CD1c-positive myeloid dendritic cell (primary cell): ENCODE measurements around the gene SPSB1.

Experiments
- DNase-seq: peaks from one replicate; pipeline ENCODE4 v3.0.0-alpha.2; 2016; ENCODE audit errors: extremely low spot score

Gene SPSB1

DNA sequence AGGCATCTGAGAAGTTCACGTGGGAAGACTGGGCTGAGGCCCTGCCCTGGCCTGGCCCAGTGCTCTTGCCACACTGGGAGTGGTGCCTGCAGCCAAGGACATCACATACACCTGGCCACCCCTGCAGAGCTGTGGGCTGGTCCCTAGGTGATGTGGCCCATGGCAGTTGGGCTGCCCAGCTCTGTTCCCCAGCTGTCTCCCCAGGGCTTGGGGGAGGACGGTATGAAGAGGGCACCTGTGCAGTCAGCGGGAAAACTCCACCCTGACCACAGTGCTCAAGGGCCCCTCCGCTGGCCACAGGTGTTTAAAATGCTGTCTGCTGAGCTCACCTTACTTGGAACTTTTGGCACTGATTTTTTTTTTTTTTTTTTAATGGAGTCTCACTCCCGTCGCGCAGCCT is 126.2 kb downstream of the SPSB1 start:
- DNase-seq: no peak
